Choroid plexus epithelial cell (primary cell): Measurements from ENCODE around the gene DPF3.

Experiments used
- DNase-seq: peaks from one replicate; pipeline ENCODE4 v3.0.0-alpha.2; 2010; ENCODE audit warnings: low read depth
- H3K4me3 ChIP-seq: 2 replicates; pipeline ENCODE4 v1.5.1; 2011; ENCODE audit warnings: low read depth, mild to moderate bottlenecking, control low read depth, low read length, moderate library complexity
- CTCF ChIP-seq: conservative IDR thresholded peaks from 2 replicates; pipeline ENCODE4 v1.5.1; 2011; ENCODE audit warnings: low read depth, mild to moderate bottlenecking, control low read depth, inconsistent platforms, low read length, moderate library complexity

DPF3 gene

GRCh38 chr14:72640911-72641485 is 252.9 kb downstream of the DPF3 start:
- DNase-seq = no peak
- no peak overlapping the region for H3K4me3 ChIP-seq
- TF ChIP-seq CTCF = no peak

- DNase-seq = peak; percentile 48
- TF ChIP-seq CTCF = no peak
- H3K4me3 ChIP-seq = no peak overlapping the region
These were observed 255.9 kb downstream of the DPF3 start for GRCh38 chr14:72638021-72638420.

- no peak for TF ChIP-seq CTCF
- no peak overlapping the region for H3K4me3 ChIP-seq
- DNase-seq = no peak
These were observed 257.0 kb downstream of the DPF3 start for GRCh38 chr14:72636871-72637270.

GRCh38 chr14:72636094-72636493 is 257.8 kb downstream of the DPF3 start:
- TF ChIP-seq CTCF = no peak
- no peak for DNase-seq
- H3K4me3 ChIP-seq = no peak overlapping the region

GRCh38 chr14:72634691-72635616 is 258.9 kb downstream of the DPF3 start:
- no peak for DNase-seq
- TF ChIP-seq CTCF = no peak
- no peak overlapping the region for H3K4me3 ChIP-seq

GRCh38 chr14:72633551-72633950 is 260.4 kb downstream of the DPF3 start:
- DNase-seq = no peak
- no peak overlapping the region for H3K4me3 ChIP-seq
- TF ChIP-seq CTCF = no peak

GRCh38 chr14:72632727-72633126 is 261.2 kb downstream of the DPF3 start:
- DNase-seq = no peak
- TF ChIP-seq CTCF = no peak

More at GRCh38 chr14:72632727-72633126, 261.2 kb downstream of the DPF3 start:
- H3K4me3 ChIP-seq = no peak overlapping the region
